Neural cell (in vitro differentiated cells): ENCODE results near the gene GTPBP2. TPM values are rescaled to one million over a fixed set of nuclear protein-coding genes. Genes with fewer than 3 reads are reported as not detected.

Experiments used
- H2AFZ ChIP-seq: fragments of 200-600, 300-800 bp; sonication (generic), shearing (Covaris generic); 2 replicates; pipeline ENCODE4 v1.6.0; 2014; ENCODE audit warnings: low read depth, mild to moderate bottlenecking, antibody characterized with exemption, low read length, moderate library complexity
- H3F3A ChIP-seq: fragments of 200-600 bp; shearing (Covaris generic); 2 replicates; pipeline ENCODE4 v1.6.1; 2016; ENCODE audit warnings: mild to moderate bottlenecking, moderate library complexity, mixed read lengths, antibody characterized with exemption, low read length; ENCODE audit not compliant: insufficient read depth, poor library complexity, severe bottlenecking
- H3K27ac ChIP-seq: fragments of 200-600, 300-800 bp; sonication (generic), shearing (Covaris generic); 2 replicates; pipeline ENCODE4 v1.5.1; 2014; ENCODE audit warnings: mild to moderate bottlenecking, low read length, moderate library complexity
- H3K27me3 ChIP-seq: fragments of 300-800, 200-600 bp; sonication (generic), shearing (Covaris generic); 2 replicates; pipeline ENCODE4 v1.6.0; 2014; ENCODE audit warnings: mild to moderate bottlenecking, low read depth, low read length, moderate library complexity; ENCODE audit not compliant: insufficient read depth
- H3K36me3 ChIP-seq: fragments of 300-800, 200-600 bp; sonication (generic), shearing (Covaris generic); 2 replicates; pipeline ENCODE4 v1.5.1; 2014; ENCODE audit warnings: mild to moderate bottlenecking, antibody characterized with exemption, low read length, moderate library complexity; ENCODE audit not compliant: insufficient read depth
- H3K4me2 ChIP-seq: fragments of 300-800, 200-600 bp; sonication (generic), shearing (Covaris generic); 2 replicates; pipeline ENCODE4 v1.6.0; 2014; ENCODE audit warnings: mild to moderate bottlenecking, low read length
- H3K4me3 ChIP-seq: fragments of 300-800, 200-600 bp; sonication (generic), shearing (Covaris generic); 2 replicates; pipeline ENCODE4 v1.5.1; 2014; ENCODE audit warnings: mild to moderate bottlenecking, low read length, moderate library complexity
- H3K79me2 ChIP-seq: fragments of 200-600 bp; shearing (Covaris generic); replicated peaks from 2 replicates; pipeline ENCODE4 v1.6.0; 2014; ENCODE audit warnings: mild to moderate bottlenecking, low read length, moderate library complexity; ENCODE audit not compliant: insufficient read depth
- H3K9ac ChIP-seq: fragments of 300-800, 200-600 bp; sonication (generic), shearing (Covaris generic); 2 replicates; pipeline ENCODE4 v1.6.1; 2016; ENCODE audit warnings: mild to moderate bottlenecking, low read length, mixed read lengths
- H3K9me2 ChIP-seq: fragments of 200-600 bp; shearing (Covaris generic); 2 replicates; pipeline ENCODE4 v1.6.1; 2016; ENCODE audit warnings: mild to moderate bottlenecking, low read length, mixed read lengths; ENCODE audit not compliant: insufficient read depth
- H3K9me3 ChIP-seq: fragments of 200-600, 300-800 bp; sonication (generic), shearing (Covaris generic); 2 replicates; pipeline ENCODE4 v1.6.1; 2016; ENCODE audit warnings: mild to moderate bottlenecking, mixed run types, low read length, moderate library complexity, mixed read lengths
- H4K20me1 ChIP-seq: fragments of 200-600 bp; shearing (Covaris generic); 2 replicates; pipeline ENCODE4 v1.6.1; 2016; ENCODE audit warnings: mild to moderate bottlenecking, mixed run types; ENCODE audit not compliant: insufficient read depth
- CTCF ChIP-seq: fragments of 450-650 bp; IDR thresholded peaks from 2 replicates; pipeline ENCODE4 v1.5.1; 2014; ENCODE audit warnings: antibody characterized with exemption, mild to moderate bottlenecking, moderate library complexity; ENCODE audit not compliant: poor library complexity, severe bottlenecking
- EP300 ChIP-seq: fragments of 450-650 bp; conservative IDR thresholded peaks from 2 replicates; pipeline ENCODE4 v1.6.1; 2014; ENCODE audit warnings: antibody characterized with exemption, mild to moderate bottlenecking, moderate library complexity; ENCODE audit not compliant: poor library complexity, severe bottlenecking
- EZH2 ChIP-seq: fragments of 200-600, 300-800 bp; shearing (Covaris generic), sonication (generic); IDR thresholded peaks from 2 replicates; pipeline ENCODE4 v1.6.1; 2014; ENCODE audit warnings: antibody characterized with exemption, low read length, borderline replicate concordance, mild to moderate bottlenecking; ENCODE audit not compliant: insufficient read depth, poor library complexity, severe bottlenecking
- MXI1 ChIP-seq: fragments of 450-650 bp; conservative IDR thresholded peaks from 2 replicates; pipeline ENCODE4 v1.6.1; 2014; ENCODE audit warnings: antibody characterized with exemption, mild to moderate bottlenecking; ENCODE audit not compliant: poor library complexity, severe bottlenecking
- POLR2AphosphoS5 ChIP-seq: IDR thresholded peaks from 2 replicates; pipeline ENCODE4 v1.6.1; 2012
- RAD21 ChIP-seq: fragments of 450-650 bp; conservative IDR thresholded peaks from 2 replicates; pipeline ENCODE4 v1.6.1; 2014; ENCODE audit warnings: antibody characterized with exemption, mild to moderate bottlenecking, moderate library complexity
- REST ChIP-seq: IDR thresholded peaks from 2 replicates; pipeline ENCODE4 v1.6.1; 2012; ENCODE audit warnings: borderline replicate concordance
- SMC3 ChIP-seq: fragments of 450-650 bp; conservative IDR thresholded peaks from 2 replicates; pipeline ENCODE4 v1.6.1; 2014; ENCODE audit warnings: antibody characterized with exemption, mild to moderate bottlenecking, moderate library complexity; ENCODE audit not compliant: poor library complexity
- TAF1 ChIP-seq: IDR thresholded peaks from 2 replicates; pipeline ENCODE4 v1.6.1; 2012; ENCODE audit warnings: low read depth
- polyA plus RNA-seq: library from polyadenylated mRNA; depleted of rRNA; stranded (reverse); fragments of >200 nt; gene quantifications from 2 replicates; pipeline ENCODE4 v1.2.3, GENCODE V29; 2014

The GTPBP2 gene
- polyA plus RNA-seq, 1 donor from 2014 or later: 103 TPM

- no peak overlapping the region for H3K9ac ChIP-seq
- H3F3A ChIP-seq: no peaks in the 10 kb centered on the region
- H3K79me2 ChIP-seq: no peaks in the 10 kb centered on the region
- no peak overlapping the region for H3K4me3 ChIP-seq
- TF ChIP-seq MXI1: no peak
- TF ChIP-seq EP300: no peak
- no peak for TF ChIP-seq RAD21
- no peak for TF ChIP-seq EZH2
- no peak for TF ChIP-seq SMC3
- no peak for TF ChIP-seq CTCF
- TF ChIP-seq TAF1: no peak
- H3K36me3 ChIP-seq: no peaks in the 10 kb centered on the region
- H4K20me1 ChIP-seq: no peaks in the 10 kb centered on the region
- no peak overlapping the region for H3K4me2 ChIP-seq
- no peaks in the 10 kb centered on the region for H3K9me3 ChIP-seq
- no peaks in the 10 kb centered on the region for H3K27me3 ChIP-seq
- H3K9me2 ChIP-seq: no peaks in the 10 kb centered on the region
- H3K27ac ChIP-seq: no peak overlapping the region
- no peak overlapping the region for H2AFZ ChIP-seq
Observed at GRCh38 chr6:43647613-43648012, 18.5 kb upstream of the GTPBP2 start.

GRCh38 chr6:43645613-43645964, 16.5 kb upstream of the GTPBP2 start:
- Histone ChIP-seq H3K79me2 (no peaks in the 10 kb centered on the region), H3K9me2 (no peaks in the 10 kb centered on the region), H3K4me2 (no peak overlapping the region), H3K27me3 (no peaks in the 10 kb centered on the region), H3K27ac (no peak overlapping the region), H3K4me3 (peak overlapping the region; percentile 30), H2AFZ (no peak overlapping the region), H3K9me3 (no peaks in the 10 kb centered on the region), H4K20me1 (no peaks in the 10 kb centered on the region), H3K9ac (no peak overlapping the region), H3K36me3 (no peaks in the 10 kb centered on the region), H3F3A (no peaks in the 10 kb centered on the region)
- no peak for TF ChIP-seq EZH2

- peak within 1 kb of the TSS; percentile 30 for H3K4me3 ChIP-seq
- no peak within 1 kb of the TSS for H3K27ac ChIP-seq
- H3K4me2 ChIP-seq: no peak within 1 kb of the TSS
- H3K9ac ChIP-seq: no peak within 1 kb of the TSS
- H2AFZ ChIP-seq: no peak within 1 kb of the TSS
- no peaks in the 10 kb centered on the region for H3K9me3 ChIP-seq
- H3K9me2 ChIP-seq: no peaks in the 10 kb centered on the region
- H4K20me1 ChIP-seq: no peaks in the 10 kb centered on the region
- H3F3A ChIP-seq: no peaks in the 10 kb centered on the region
- no peaks in the 10 kb centered on the region for H3K36me3 ChIP-seq
- TF ChIP-seq REST: no peak
- TF ChIP-seq POLR2AphosphoS5: no peak
- no peak for TF ChIP-seq CTCF
- TF ChIP-seq RAD21: no peak
- TF ChIP-seq MXI1: no peak
- TF ChIP-seq EP300: no peak
- TF ChIP-seq SMC3: no peak
- TF ChIP-seq EZH2: no peak
- no peak for TF ChIP-seq TAF1
- H3K27me3 ChIP-seq: no peaks in the 10 kb centered on the region
- no peaks in the 10 kb centered on the region for H3K79me2 ChIP-seq
Observed at GRCh38 chr6:43644940-43645612, 16.0 kb upstream of the GTPBP2 start, which contains the start of gene RSPH9. Gene RSPH9, plus strand, starts transcription at chr6:43645036. Its CDS starts 63 bp downstream, at chr6:43645099.
